HepG2 (cell line): ENCODE results near the gene CSNK1D. TPM values are rescaled to one million over a fixed set of nuclear protein-coding genes. Genes with fewer than 3 reads are reported as not detected.

Source experiments
- ARID2 ChIP-seq: sonication (generic); formaldehyde crosslinking; IDR thresholded peaks from 2 replicates; pipeline ENCODE4 v1.8.1; 2022; ENCODE audit warnings: mild to moderate bottlenecking, missing genetic modification reagents, borderline replicate concordance
- FOXC1 ChIP-seq: sonication (generic); formaldehyde crosslinking; IDR thresholded peaks from 2 replicates; pipeline ENCODE4 v1.8.0; 2022; ENCODE audit warnings: mild to moderate bottlenecking, missing genetic modification reagents, borderline replicate concordance
- FOXO1 ChIP-seq: sonication (generic); formaldehyde crosslinking; IDR thresholded peaks from 2 replicates; pipeline ENCODE4 v1.4.0; 2020; ENCODE audit warnings: missing genetic modification reagents
- KDM5A ChIP-seq: fragments of 200-600 bp; sonication (generic); IDR thresholded peaks from 2 replicates; pipeline ENCODE4 v1.7.0; 2018; ENCODE audit warnings: antibody characterized with exemption, mild to moderate bottlenecking, low read length, borderline replicate concordance
- PAXIP1 ChIP-seq: sonication (generic); formaldehyde crosslinking; conservative IDR thresholded peaks from 2 replicates; pipeline ENCODE4 v1.4.0; 2020; ENCODE audit warnings: mild to moderate bottlenecking, missing genetic modification reagents, moderate library complexity
- PCBP1 ChIP-seq: fragments of 200-400 bp; formaldehyde crosslinking; IDR thresholded peaks from 2 replicates; pipeline ENCODE4 v1.6.1; 2017; ENCODE audit warnings: mild to moderate bottlenecking, low read depth, low read length, borderline replicate concordance
- PITX1 ChIP-seq: sonication (generic); formaldehyde crosslinking; IDR thresholded peaks from 2 replicates; pipeline ENCODE4 v1.5.1; 2020; ENCODE audit warnings: mild to moderate bottlenecking, missing genetic modification reagents
- RARG ChIP-seq: sonication (generic); formaldehyde crosslinking; IDR thresholded peaks from 2 replicates; pipeline ENCODE4 v1.4.0; 2020; ENCODE audit warnings: low read depth, mild to moderate bottlenecking, missing genetic modification reagents
- RFX5 ChIP-seq: IDR thresholded peaks from 2 replicates; pipeline ENCODE4 v1.6.1; 2011; ENCODE audit warnings: low read depth, low read length, improper control_type of control experiment
- SNAPC5 ChIP-seq: sonication (generic); formaldehyde crosslinking; IDR thresholded peaks from 2 replicates; pipeline ENCODE4 v1.8.1; 2023; ENCODE audit warnings: mild to moderate bottlenecking, missing genetic modification reagents, borderline replicate concordance
- ZNF318 ChIP-seq: sonication (generic); formaldehyde crosslinking; IDR thresholded peaks from 2 replicates; pipeline ENCODE4 v1.4.0; 2020; ENCODE audit warnings: mild to moderate bottlenecking, missing genetic modification reagents
- ZNF383 ChIP-seq: sonication (generic); formaldehyde crosslinking; IDR thresholded peaks from 2 replicates; pipeline ENCODE4 v1.4.0; 2020; ENCODE audit warnings: missing genetic modification reagents, mild to moderate bottlenecking, borderline replicate concordance
- ZNF83 ChIP-seq: sonication (generic); formaldehyde crosslinking; IDR thresholded peaks from 2 replicates; pipeline ENCODE4 v1.4.0; 2020; ENCODE audit warnings: missing genetic modification reagents, mild to moderate bottlenecking, borderline replicate concordance
- ZSCAN21 ChIP-seq: sonication (generic); formaldehyde crosslinking; IDR thresholded peaks from 2 replicates; pipeline ENCODE4 v1.8.0; 2022; ENCODE audit warnings: mild to moderate bottlenecking, missing genetic modification reagents, moderate library complexity, borderline replicate concordance
- ZZZ3 ChIP-seq: sonication (generic); formaldehyde crosslinking; IDR thresholded peaks from 2 replicates; pipeline ENCODE4 v1.4.0; 2020; ENCODE audit warnings: missing genetic modification reagents, mild to moderate bottlenecking, borderline replicate concordance
- polyA plus RNA-seq, 8 experiments: library from polyadenylated mRNA; depleted of rRNA in 3 of 8; stranded (reverse) in 7 of 8; unstranded in 1 of 8; fragments of >200 nt; fragmentation: Illumina TruSeq in 4 of 8; extraction: Trizol in 4 of 8; gene quantifications; 2 replicates each; pipeline versions ENCODE4 v1.2.1 to v1.2.3, GENCODE V29; 2011 to 2016; ENCODE audit warnings: low read depth in 4 of 8, missing spikeins in 1 of 8, mixed read lengths in 1 of 8; ENCODE audit not compliant: insufficient read depth in 1 of 8
- total RNA-seq, 5 experiments: library from RNA; depleted of rRNA; stranded (reverse); fragments of >200 nt; fragmentation: Illumina TruSeq; extraction: Trizol; gene quantifications; 2 replicates each; pipeline ENCODE4 v1.2.3, GENCODE V29; 2016; ENCODE audit warnings: low read depth in 1 of 5

The CSNK1D gene
- total and polyA plus RNA-seq, 2 of the 13 experiments (the other 11 are each of a cell fraction or from before 2014, with no cell fraction given), result 31.5 to 128 TPM

- peak; percentile 51; the same call in 1 of the 2 replicates for TF ChIP-seq ZNF318 (CRISPR knock-in tag)
- TF ChIP-seq PAXIP1, result peak; percentile 52; the same call in 1 of the 2 replicates
- no peak for TF ChIP-seq ARID2 (CRISPR knock-in tag)
- TF ChIP-seq PITX1 (CRISPR knock-in tag), result no peak
- 0 out of 2 replicates have a peak, but pooled peaks have one; percentile 88 for TF ChIP-seq ZNF83 (CRISPR knock-in tag)
- TF ChIP-seq SNAPC5, result no peak
- peak; percentile 96 for TF ChIP-seq ZSCAN21 (CRISPR knock-in tag)
- TF ChIP-seq ZZZ3 (CRISPR knock-in tag), result 0 out of 2 replicates have a peak, but pooled peaks have one; percentile 46
- TF ChIP-seq FOXO1, result peak; percentile 58
- no peak for TF ChIP-seq RFX5
- peak; percentile 93 for TF ChIP-seq KDM5A
- peak; percentile 56; the same call in 1 of the 2 replicates for TF ChIP-seq FOXC1
- TF ChIP-seq PCBP1, result no peak
- TF ChIP-seq ZNF383 (CRISPR knock-in tag), result no peak
- peak; percentile 70; the same call in 1 of the 2 replicates for TF ChIP-seq RARG (CRISPR knock-in tag)
Measured at GRCh38 chr17:82212331-82213250, 60.9 kb downstream of the CSNK1D start, which contains the start of gene CCDC57 (continued).
